GM23338 (cell line): ENCODE measurements around the gene ABCA12. TPM values are rescaled to one million over a fixed set of nuclear protein-coding genes. Genes with fewer than 3 reads are reported as not detected.

ENCODE experiments used
- ATAC-seq: fragments of 200-7000 bp; cut with Tn5 transposase; 3 replicates; pipeline ENCODE4 v1.9.1; 2020
- DNase-seq: peaks from one replicate; pipeline ENCODE4 v3.0.0-alpha.2; 2015; ENCODE audit warnings: low spot score
- H2AFZ ChIP-seq: fragments of 200-600 bp; sonication (generic); 2 replicates; pipeline ENCODE4 v1.8.0; 2016; ENCODE audit warnings: antibody characterized with exemption, mild to moderate bottlenecking, moderate library complexity
- H3F3A ChIP-seq: fragments of 200-600 bp; sonication (generic); replicated peaks from 2 replicates; pipeline ENCODE4 v1.8.0; 2017; ENCODE audit warnings: antibody characterized with exemption, mixed run types, low read depth
- H3K27ac ChIP-seq: fragments of 200-600 bp; sonication (generic); 2 replicates; pipeline ENCODE4 v1.6.1; 2016; ENCODE audit warnings: low read depth
- H3K27me3 ChIP-seq: fragments of 200-600 bp; sonication (generic); 2 replicates; pipeline ENCODE4 v1.8.0; 2016; ENCODE audit warnings: mild to moderate bottlenecking, mixed run types, moderate library complexity; ENCODE audit not compliant: insufficient read depth
- H3K36me3 ChIP-seq: fragments of 200-600 bp; sonication (generic); 2 replicates; pipeline ENCODE4 v1.8.0; 2016; ENCODE audit warnings: mild to moderate bottlenecking; ENCODE audit not compliant: insufficient read depth
- H3K4me1 ChIP-seq: fragments of 200-600 bp; sonication (generic); 2 replicates; pipeline ENCODE4 v1.8.0; 2016; ENCODE audit warnings: mild to moderate bottlenecking, moderate library complexity; ENCODE audit not compliant: insufficient read depth
- H3K4me2 ChIP-seq: fragments of 200-600 bp; sonication (generic); 2 replicates; pipeline ENCODE4 v1.7.1; 2017; ENCODE audit warnings: mixed run types
- H3K4me3 ChIP-seq: fragments of 200-600 bp; sonication (generic); 2 replicates; pipeline ENCODE4 v1.6.1; 2016; ENCODE audit warnings: mixed run types
- H3K79me2 ChIP-seq: fragments of 200-600 bp; sonication (generic); replicated peaks from 2 replicates; pipeline ENCODE4 v1.8.0; 2017; ENCODE audit warnings: mild to moderate bottlenecking; ENCODE audit not compliant: insufficient read depth
- H3K9me2 ChIP-seq: fragments of 200-600 bp; sonication (generic); 2 replicates; pipeline ENCODE4 v1.8.0; 2017; ENCODE audit not compliant: insufficient read depth
- H4K20me1 ChIP-seq: fragments of 200-600 bp; sonication (generic); replicated peaks from 2 replicates; pipeline ENCODE4 v1.8.0; 2017; ENCODE audit warnings: mild to moderate bottlenecking; ENCODE audit not compliant: insufficient read depth
- H3K27ac Mint-ChIP-seq: 2 replicates; pipeline ENCODE4 v1.8.0; 2020; ENCODE audit warnings: inconsistent platforms, mild to moderate bottlenecking, moderate library complexity, mixed read lengths
- H3K27me3 Mint-ChIP-seq: 3 replicates; pipeline ENCODE4 v1.8.0; 2022; ENCODE audit warnings: low read depth, mild to moderate bottlenecking, moderate library complexity, mixed read lengths, inconsistent platforms; ENCODE audit not compliant: insufficient read depth, poor library complexity
- H3K36me3 Mint-ChIP-seq: 3 replicates; pipeline ENCODE4 v1.8.0; 2021; ENCODE audit warnings: low read depth, mild to moderate bottlenecking, inconsistent platforms, moderate library complexity, mixed read lengths
- H3K4me1 Mint-ChIP-seq: 3 replicates; pipeline ENCODE4 v1.8.0; 2020; ENCODE audit warnings: mild to moderate bottlenecking, inconsistent platforms, mixed read lengths
- H3K4me3 Mint-ChIP-seq: 3 replicates; pipeline ENCODE4 v1.8.0; 2021; ENCODE audit warnings: moderate library complexity, mild to moderate bottlenecking, inconsistent platforms, mixed read lengths
- H3K9me3 Mint-ChIP-seq: 3 replicates; pipeline ENCODE4 v1.8.0; 2020; ENCODE audit warnings: moderate library complexity, mild to moderate bottlenecking, inconsistent platforms, mixed read lengths
- CREB1 ChIP-seq: fragments of 250-450 bp; sonication (Bioruptor Pico); IDR thresholded peaks from 2 replicates; pipeline ENCODE4 v1.5.0; 2020; ENCODE audit warnings: low read depth, mild to moderate bottlenecking, moderate library complexity
- EZH2 ChIP-seq: fragments of 200-600 bp; sonication (generic); IDR thresholded peaks from one replicate; pipeline ENCODE4 v1.8.0; 2017; ENCODE audit warnings: antibody characterized with exemption, mild to moderate bottlenecking, low read depth; ENCODE audit not compliant: unreplicated experiment
- EZH2phosphoT487 ChIP-seq: fragments of 200-600 bp; sonication (generic); IDR thresholded peaks from one replicate; pipeline ENCODE4 v1.8.1; 2018; ENCODE audit warnings: antibody characterized with exemption; ENCODE audit not compliant: unreplicated experiment
- JUNB ChIP-seq: IDR thresholded peaks from one replicate; pipeline ENCODE4 v1.6.1; 2016; ENCODE audit warnings: antibody characterized with exemption; ENCODE audit not compliant: unreplicated experiment
- NANOG ChIP-seq: IDR thresholded peaks from 2 replicates; pipeline ENCODE4 v1.6.1; 2016; ENCODE audit warnings: antibody characterized with exemption, borderline replicate concordance
- POLR2AphosphoS5 ChIP-seq: IDR thresholded peaks from 2 replicates; pipeline ENCODE4 v1.6.1; 2016; ENCODE audit warnings: antibody characterized with exemption, low read depth
- STAT1 ChIP-seq: IDR thresholded peaks from one replicate; pipeline ENCODE4 v1.6.1; 2016; ENCODE audit warnings: antibody characterized with exemption; ENCODE audit not compliant: unreplicated experiment
- ZNF114 ChIP-seq: fragments of 250-450 bp; sonication (Bioruptor Pico); IDR thresholded peaks from 2 replicates; pipeline ENCODE4 v1.5.0; 2020; ENCODE audit warnings: mild to moderate bottlenecking, moderate library complexity
- ZNF331 ChIP-seq: fragments of 250-450 bp; sonication (Bioruptor Pico); IDR thresholded peaks from 2 replicates; pipeline ENCODE4 v1.5.0; 2020; ENCODE audit warnings: low read depth, mild to moderate bottlenecking, moderate library complexity
- polyA plus RNA-seq: library from polyadenylated mRNA; unstranded; fragments of >200 nt; fragmentation: Nextera tagmentation; extraction: Ambion mirVana; gene quantifications from 2 replicates; pipeline ENCODE4 v1.2.1, GENCODE V29; 2016
- total RNA-seq: library from RNA; depleted of rRNA; stranded (reverse); fragments of >200 nt; shearing (Covaris generic); gene quantifications from 2 replicates; pipeline ENCODE4 v1.2.3, GENCODE V29; 2014
- TF ChIP-seq, protein P1 (sequence below): IDR thresholded peaks from 2 replicates; pipeline ENCODE4 v1.6.1; 2016; ENCODE audit warnings: antibody characterized with exemption
- TF ChIP-seq, protein P2 (sequence below): IDR thresholded peaks from one replicate; pipeline ENCODE4 v1.6.1; 2018; ENCODE audit warnings: antibody characterized with exemption; ENCODE audit not compliant: unreplicated experiment
- TF ChIP-seq, protein P3 (sequence below), 2 experiments: fragments of 200-600 bp in 1 of 2; sonication (generic) in 1 of 2; conservative IDR thresholded peaks; 2 replicates each; pipeline versions ENCODE4 v1.5.1 to v1.6.1; 2016 to 2017; ENCODE audit warnings: antibody characterized with exemption in 2 of 2, low read depth in 2 of 2, mild to moderate bottlenecking in 2 of 2, moderate library complexity in 1 of 2
- TF ChIP-seq, protein P4 (sequence below): fragments of 250-450 bp; sonication (Bioruptor Pico); IDR thresholded peaks from 2 replicates; pipeline ENCODE4 v1.5.0; 2020; ENCODE audit warnings: mild to moderate bottlenecking, moderate library complexity

Gene ABCA12
- total and polyA plus RNA-seq, 2 experiments from 2014 or later: 0.05 to 0.10 TPM

DNA sequence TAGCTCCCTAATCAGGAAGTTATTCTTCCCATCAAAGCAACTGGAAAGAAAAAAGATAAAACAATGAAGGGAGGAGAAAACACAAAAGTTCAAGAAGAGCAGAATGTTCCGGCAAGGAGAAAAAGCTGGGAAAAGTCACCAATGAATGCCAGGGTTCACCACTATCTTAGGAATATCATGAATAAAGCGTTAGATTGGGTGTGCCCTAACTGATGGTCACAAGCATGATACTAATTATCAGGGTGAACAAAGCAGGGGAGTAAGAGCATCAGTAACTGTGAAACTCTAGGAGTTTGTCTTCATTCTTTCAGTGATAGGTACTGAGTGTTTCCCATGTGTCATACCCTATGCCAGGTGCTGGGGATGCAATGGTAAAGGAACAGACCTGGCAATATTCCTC lies 115.5 kb downstream of the ABCA12 start:
- H3K4me2 ChIP-seq: no peak overlapping the region
- H3K27me3 ChIP-seq: no peaks in the 10 kb centered on the region
- no peak for ATAC-seq

More for the DNA sequence above, 115.5 kb downstream of the ABCA12 start:
- Histone ChIP-seq H3K36me3 (no peaks in the 10 kb centered on the region), H3K9me2 (no peaks in the 10 kb centered on the region), H3K79me2 (no peaks in the 10 kb centered on the region), H3K4me3 (no peak overlapping the region), H4K20me1 (no peaks in the 10 kb centered on the region), H3F3A (no peaks in the 10 kb centered on the region), H2AFZ (no peak overlapping the region), H3K4me1 (peaks cover 9% of the 10 kb centered on the region), H3K27ac (no peak overlapping the region)
- Mint-ChIP-seq H3K4me3 (no peak overlapping the region), H3K27ac (no peak overlapping the region), H3K27me3 (peaks cover 2% of the 10 kb centered on the region), H3K9me3 (no peaks in the 10 kb centered on the region), H3K36me3 (no peaks in the 10 kb centered on the region), H3K4me1 (peaks cover 24% of the 10 kb centered on the region)
- TF ChIP-seq, protein P1, sequence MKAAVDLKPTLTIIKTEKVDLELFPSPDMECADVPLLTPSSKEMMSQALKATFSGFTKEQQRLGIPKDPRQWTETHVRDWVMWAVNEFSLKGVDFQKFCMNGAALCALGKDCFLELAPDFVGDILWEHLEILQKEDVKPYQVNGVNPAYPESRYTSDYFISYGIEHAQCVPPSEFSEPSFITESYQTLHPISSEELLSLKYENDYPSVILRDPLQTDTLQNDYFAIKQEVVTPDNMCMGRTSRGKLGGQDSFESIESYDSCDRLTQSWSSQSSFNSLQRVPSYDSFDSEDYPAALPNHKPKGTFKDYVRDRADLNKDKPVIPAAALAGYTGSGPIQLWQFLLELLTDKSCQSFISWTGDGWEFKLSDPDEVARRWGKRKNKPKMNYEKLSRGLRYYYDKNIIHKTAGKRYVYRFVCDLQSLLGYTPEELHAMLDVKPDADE: no peak
- TF ChIP-seq EZH2phosphoT487 (no peak), NANOG (no peak), CREB1 (CRISPR knock-in tag) (no peak), EZH2 (no peak), STAT1 (no peak), ZNF331 (CRISPR knock-in tag) (no peak), JUNB (no peak), ZNF114 (no peak), POLR2AphosphoS5 (no peak)
- TF ChIP-seq, protein P2, sequence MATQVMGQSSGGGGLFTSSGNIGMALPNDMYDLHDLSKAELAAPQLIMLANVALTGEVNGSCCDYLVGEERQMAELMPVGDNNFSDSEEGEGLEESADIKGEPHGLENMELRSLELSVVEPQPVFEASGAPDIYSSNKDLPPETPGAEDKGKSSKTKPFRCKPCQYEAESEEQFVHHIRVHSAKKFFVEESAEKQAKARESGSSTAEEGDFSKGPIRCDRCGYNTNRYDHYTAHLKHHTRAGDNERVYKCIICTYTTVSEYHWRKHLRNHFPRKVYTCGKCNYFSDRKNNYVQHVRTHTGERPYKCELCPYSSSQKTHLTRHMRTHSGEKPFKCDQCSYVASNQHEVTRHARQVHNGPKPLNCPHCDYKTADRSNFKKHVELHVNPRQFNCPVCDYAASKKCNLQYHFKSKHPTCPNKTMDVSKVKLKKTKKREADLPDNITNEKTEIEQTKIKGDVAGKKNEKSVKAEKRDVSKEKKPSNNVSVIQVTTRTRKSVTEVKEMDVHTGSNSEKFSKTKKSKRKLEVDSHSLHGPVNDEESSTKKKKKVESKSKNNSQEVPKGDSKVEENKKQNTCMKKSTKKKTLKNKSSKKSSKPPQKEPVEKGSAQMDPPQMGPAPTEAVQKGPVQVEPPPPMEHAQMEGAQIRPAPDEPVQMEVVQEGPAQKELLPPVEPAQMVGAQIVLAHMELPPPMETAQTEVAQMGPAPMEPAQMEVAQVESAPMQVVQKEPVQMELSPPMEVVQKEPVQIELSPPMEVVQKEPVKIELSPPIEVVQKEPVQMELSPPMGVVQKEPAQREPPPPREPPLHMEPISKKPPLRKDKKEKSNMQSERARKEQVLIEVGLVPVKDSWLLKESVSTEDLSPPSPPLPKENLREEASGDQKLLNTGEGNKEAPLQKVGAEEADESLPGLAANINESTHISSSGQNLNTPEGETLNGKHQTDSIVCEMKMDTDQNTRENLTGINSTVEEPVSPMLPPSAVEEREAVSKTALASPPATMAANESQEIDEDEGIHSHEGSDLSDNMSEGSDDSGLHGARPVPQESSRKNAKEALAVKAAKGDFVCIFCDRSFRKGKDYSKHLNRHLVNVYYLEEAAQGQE: no peak
- TF ChIP-seq, protein P3, sequence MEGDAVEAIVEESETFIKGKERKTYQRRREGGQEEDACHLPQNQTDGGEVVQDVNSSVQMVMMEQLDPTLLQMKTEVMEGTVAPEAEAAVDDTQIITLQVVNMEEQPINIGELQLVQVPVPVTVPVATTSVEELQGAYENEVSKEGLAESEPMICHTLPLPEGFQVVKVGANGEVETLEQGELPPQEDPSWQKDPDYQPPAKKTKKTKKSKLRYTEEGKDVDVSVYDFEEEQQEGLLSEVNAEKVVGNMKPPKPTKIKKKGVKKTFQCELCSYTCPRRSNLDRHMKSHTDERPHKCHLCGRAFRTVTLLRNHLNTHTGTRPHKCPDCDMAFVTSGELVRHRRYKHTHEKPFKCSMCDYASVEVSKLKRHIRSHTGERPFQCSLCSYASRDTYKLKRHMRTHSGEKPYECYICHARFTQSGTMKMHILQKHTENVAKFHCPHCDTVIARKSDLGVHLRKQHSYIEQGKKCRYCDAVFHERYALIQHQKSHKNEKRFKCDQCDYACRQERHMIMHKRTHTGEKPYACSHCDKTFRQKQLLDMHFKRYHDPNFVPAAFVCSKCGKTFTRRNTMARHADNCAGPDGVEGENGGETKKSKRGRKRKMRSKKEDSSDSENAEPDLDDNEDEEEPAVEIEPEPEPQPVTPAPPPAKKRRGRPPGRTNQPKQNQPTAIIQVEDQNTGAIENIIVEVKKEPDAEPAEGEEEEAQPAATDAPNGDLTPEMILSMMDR (conservative IDR thresholded peaks at IDR 0.05; ENCODE audit: low read depth in 2 of 2): no peak
- TF ChIP-seq, protein P4, sequence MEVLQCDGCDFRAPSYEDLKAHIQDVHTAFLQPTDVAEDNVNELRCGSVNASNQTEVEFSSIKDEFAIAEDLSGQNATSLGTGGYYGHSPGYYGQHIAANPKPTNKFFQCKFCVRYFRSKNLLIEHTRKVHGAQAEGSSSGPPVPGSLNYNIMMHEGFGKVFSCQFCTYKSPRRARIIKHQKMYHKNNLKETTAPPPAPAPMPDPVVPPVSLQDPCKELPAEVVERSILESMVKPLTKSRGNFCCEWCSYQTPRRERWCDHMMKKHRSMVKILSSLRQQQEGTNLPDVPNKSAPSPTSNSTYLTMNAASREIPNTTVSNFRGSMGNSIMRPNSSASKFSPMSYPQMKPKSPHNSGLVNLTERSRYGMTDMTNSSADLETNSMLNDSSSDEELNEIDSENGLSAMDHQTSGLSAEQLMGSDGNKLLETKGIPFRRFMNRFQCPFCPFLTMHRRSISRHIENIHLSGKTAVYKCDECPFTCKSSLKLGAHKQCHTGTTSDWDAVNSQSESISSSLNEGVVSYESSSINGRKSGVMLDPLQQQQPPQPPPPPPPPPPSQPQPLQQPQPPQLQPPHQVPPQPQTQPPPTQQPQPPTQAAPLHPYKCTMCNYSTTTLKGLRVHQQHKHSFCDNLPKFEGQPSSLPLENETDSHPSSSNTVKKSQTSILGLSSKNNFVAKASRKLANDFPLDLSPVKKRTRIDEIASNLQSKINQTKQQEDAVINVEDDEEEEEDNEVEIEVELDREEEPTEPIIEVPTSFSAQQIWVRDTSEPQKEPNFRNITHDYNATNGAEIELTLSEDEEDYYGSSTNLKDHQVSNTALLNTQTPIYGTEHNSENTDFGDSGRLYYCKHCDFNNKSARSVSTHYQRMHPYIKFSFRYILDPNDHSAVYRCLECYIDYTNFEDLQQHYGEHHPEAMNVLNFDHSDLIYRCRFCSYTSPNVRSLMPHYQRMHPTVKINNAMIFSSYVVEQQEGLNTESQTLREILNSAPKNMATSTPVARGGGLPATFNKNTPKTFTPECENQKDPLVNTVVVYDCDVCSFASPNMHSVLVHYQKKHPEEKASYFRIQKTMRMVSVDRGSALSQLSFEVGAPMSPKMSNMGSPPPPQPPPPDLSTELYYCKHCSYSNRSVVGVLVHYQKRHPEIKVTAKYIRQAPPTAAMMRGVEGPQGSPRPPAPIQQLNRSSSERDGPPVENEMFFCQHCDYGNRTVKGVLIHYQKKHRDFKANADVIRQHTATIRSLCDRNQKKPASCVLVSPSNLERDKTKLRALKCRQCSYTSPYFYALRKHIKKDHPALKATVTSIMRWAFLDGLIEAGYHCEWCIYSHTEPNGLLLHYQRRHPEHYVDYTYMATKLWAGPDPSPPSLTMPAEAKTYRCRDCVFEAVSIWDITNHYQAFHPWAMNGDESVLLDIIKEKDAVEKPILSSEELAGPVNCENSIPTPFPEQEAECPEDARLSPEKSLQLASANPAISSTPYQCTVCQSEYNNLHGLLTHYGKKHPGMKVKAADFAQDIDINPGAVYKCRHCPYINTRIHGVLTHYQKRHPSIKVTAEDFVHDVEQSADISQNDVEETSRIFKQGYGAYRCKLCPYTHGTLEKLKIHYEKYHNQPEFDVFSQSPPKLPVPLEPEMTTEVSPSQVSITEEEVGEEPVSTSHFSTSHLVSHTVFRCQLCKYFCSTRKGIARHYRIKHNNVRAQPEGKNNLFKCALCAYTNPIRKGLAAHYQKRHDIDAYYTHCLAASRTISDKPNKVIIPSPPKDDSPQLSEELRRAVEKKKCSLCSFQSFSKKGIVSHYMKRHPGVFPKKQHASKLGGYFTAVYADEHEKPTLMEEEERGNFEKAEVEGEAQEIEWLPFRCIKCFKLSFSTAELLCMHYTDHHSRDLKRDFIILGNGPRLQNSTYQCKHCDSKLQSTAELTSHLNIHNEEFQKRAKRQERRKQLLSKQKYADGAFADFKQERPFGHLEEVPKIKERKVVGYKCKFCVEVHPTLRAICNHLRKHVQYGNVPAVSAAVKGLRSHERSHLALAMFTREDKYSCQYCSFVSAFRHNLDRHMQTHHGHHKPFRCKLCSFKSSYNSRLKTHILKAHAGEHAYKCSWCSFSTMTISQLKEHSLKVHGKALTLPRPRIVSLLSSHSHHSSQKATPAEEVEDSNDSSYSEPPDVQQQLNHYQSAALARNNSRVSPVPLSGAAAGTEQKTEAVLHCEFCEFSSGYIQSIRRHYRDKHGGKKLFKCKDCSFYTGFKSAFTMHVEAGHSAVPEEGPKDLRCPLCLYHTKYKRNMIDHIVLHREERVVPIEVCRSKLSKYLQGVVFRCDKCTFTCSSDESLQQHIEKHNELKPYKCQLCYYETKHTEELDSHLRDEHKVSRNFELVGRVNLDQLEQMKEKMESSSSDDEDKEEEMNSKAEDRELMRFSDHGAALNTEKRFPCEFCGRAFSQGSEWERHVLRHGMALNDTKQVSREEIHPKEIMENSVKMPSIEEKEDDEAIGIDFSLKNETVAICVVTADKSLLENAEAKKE: no peak
- no peak for DNase-seq
